ENCODE measurements around the gene PI4KA.

GRCh38 chr22:20875296-20875695 lies 16.7 kb upstream of the PI4KA start:
- TF ChIP-seq EZH2phosphoT487 (IDR thresholded peaks at IDR 0.05; ENCODE audit: borderline replicate concordance, low read depth, low read length) (no peak), CTCF (conservative IDR thresholded peaks at IDR 0.05; ENCODE audit: low read length) (no peak)

Measured in OCI-LY7 (cell line).